Stimulated activated CD4-positive, alpha-beta T cell treated with anti-CD3 and anti-CD28 coated beads, Interleukin-12 subunit alpha, Interleukin-12 subunit beta, amount 100 ng/mL, for 48 hours (primary cell): Measurements from ENCODE around the gene M1AP.

ENCODE experiments used
- DNase-seq, 3 donors: peaks; one replicate each; pipeline ENCODE4 v3.0.0-alpha.2; 2020; ENCODE audit warnings: low read depth in 2 of 3, low spot score in 1 of 3

Gene M1AP

DNA sequence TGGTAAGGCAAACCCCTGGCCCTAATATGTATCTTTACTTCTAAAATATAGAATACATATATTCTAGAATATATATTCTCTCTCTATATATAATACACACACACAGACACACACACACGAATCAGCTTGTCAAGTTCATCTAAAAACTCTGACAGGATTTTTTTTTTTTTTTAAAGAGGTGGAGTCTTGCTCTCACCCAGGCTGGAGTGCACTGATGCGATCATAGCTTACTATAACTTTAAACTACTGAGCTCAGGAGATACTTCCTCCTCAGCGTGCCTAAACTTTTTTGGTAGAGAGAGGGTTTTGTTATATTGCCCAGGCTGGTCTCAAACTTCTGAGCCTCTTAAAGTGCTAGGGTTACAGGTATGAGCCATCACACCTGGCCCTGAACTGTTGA is 48.5 kb downstream of the M1AP start:
- DNase-seq: no peak

DNA sequence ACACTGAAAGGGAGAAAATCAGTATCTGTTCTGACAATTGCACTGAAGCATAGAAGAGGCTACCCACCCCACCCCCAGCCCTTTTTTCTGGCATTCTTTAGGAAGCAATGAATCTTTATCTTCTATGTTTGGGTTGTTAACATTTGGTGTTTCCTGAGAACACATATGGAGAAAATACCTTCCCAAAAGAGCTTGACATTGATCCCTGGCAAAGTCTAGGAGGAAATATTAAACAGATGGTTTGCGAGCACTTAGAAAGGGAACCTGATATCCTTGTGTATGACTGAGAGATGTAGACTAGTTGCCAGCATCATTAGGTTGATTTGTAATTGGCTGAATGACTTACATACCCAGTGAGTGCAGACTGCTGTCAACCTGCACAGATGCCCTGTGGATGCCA is 50.7 kb downstream of the M1AP start:
- no peak for DNase-seq

DNA sequence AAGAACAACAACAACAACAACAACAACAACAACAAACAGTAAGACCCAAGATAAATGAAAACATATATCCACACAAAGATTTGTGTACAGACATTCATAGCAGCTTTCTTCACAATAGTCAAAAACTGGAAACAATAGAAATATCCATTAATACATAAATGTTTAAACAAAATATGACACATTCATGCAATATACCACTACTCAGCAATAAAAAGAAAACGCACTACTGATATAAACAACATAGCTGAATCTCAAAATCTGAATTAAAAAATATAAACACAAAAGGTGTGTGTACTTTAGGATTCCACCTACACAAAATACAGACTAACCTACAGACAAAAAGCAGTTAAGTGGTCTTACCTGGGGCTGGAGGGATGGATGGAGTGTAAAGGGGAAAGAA is 51.5 kb downstream of the M1AP start:
- DNase-seq: no peak

DNA sequence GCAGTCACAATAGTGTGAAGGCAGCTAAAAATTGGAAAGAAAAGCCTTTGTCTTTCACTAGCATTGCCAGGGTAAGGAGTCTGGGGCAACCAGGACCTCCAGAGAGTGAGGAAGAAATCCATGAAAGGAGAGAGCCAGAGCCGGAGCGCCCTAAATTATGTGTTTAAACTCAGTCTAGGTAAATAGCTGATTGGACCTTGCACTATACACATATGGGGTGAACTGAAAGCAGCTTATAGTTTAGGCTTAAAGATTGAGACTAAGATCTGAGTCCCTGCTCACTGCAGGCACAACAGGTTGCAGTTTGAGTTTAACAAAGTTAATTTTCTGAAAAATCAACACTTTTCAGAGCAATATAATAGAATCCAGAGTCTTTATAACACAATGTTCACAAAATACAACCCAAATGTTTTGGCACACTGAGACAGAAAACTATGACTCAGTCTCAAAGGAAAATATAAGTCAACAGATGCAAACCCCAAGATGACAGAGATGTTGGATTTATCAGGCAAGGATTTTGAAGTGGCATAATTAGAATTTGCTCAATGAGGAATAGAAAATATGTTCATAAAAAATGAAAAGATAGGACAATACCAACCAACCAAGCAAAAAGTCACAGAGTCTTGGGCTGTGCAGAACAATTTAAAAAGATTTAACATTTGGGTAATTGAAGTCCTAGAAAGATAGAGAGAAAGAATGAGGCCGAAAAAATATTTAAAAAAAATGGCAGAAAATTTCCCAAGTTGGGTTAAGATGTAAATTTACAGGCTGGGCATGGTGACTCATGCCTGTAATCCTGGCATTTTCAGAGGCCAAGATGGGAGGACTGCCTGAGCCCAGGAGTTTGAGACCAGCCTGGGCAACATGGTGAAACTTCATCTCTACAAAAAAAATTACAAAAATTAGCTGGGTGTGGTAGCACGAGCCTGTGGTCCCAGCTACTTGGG is 54.0 kb downstream of the M1AP start:
- DNase-seq: no peak

DNA sequence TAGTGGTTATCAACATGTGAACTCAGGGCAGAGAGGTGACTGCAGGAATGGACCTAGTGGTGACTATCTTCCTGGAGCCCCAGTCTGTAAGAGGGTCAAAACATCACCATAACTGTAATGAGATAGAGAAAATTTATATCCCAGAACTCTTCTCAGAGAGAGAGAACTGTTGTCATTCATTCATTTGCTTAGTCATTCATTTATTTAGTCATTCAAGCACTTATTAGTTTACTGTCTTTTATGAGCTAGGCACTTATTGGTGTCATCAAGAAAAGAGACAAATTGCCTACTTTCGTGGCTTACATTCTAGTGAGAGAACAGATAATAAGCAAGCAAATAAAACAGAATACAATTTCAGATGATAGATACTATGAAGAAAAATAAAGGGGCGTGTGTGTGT is 59.5 kb downstream of the M1AP start:
- DNase-seq: no peak

DNA sequence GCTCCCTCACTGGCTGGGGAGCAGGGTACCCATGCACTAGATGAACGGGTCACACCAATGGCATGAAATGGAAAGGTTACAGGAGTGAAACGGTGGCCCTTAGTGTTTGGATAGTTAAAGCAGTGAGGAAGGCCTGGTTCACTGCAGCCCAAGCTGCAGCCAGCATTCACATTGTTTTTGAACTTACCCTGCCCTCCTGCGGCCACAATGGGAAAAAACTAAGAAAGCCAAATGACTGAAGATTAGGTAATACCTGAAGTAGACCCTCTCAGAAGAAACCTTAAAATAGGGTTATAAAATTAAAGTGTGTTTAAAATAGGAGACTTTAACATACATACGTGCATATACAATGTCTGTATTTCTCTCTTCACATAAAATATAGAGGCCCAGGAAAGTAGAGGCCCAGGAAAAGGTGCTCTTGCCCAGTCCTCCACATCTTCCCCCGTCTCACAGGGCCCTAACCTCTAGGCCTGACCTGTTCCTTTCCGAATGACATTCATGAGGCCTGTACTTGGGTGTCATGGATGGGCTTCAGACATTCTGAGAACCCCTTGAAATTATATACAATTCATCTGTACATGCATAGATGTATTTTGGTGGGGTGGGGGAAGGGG is 60.4 kb downstream of the M1AP start:
- DNase-seq: peak; percentile 16 to 59 (median 27)

DNA sequence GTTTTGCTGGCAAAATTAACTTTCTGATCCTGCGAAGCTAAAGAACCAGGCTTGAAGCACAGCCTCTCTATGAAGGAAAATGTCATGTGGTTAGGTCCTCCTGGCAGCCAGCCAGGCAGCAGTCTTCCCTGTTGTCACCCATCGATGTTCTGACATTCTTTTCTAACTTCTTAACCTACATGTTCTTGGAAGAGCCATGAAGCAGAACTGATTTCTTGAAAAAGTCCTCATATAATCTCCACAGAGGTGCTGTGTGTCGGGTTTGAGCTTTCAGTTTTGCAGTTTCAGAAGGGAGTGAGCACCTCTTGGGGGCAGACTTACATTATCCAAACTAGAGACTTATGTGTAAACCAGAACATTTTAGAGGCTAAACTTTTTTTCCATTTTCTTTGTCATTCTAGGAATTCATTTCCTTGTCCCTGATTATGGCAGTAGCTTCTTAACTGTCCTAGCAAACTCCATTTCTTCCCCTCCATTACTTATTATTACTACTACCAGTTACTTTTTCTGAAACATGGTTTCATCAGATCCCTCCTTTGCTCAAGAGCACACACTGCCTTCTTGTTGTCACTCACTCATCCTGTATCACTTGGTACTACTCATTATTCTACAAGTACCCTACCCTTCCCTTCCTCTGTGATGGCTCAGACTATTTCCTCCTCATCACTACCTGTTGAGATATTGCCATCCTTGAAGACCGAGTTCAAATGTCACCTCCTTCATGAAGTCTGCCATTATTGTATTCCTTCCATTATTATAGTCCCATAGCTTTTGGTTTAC is 62.5 kb downstream of the M1AP start:
- no peak for DNase-seq

DNA sequence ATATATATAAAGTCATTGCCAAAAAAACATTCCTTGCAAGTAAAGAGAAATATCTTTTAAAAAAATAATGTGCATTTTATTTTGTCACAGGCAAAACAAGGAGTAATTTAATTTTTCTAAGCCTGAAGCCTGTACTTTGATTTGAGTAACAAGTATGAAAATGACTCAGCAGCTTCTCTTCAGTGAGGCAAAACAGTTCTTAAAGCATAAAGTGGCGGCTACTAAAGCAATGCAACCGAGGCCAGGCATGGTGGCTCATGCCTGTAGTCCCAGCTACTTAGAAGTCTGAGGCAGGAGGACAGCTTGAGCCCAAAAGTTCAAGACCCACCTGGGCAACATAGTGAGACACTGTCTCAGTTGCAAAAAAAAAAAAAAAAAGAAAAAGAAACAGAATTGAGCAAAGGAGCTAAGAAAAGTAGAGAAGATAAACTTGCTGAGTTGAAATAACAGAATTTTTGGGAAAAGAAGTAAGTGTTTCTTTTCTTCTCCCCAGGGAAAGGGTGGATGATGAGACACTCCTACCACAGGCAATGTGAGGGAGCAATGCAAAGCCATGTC is 64.0 kb downstream of the M1AP start:
- peak in 1 of 3 donors; percentile 16 for DNase-seq

DNA sequence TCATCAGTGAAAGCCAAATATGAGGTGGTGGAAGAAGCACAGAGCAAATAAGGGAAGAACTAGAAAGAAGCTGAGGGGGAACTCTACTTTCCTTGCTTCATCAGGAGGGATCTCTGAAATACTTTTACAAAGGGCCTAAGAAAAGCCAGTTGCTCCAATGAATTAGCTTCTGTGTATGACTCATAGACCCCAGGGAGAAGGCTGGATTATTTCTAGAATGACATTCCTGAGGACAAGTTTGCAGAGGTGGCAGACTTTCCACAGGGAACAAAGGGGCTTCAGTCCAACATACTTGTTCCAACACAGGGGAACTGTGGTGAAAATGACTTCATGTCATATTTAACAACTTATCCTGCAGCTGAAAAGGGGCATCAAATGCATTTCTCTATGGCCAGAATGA is 64.6 kb downstream of the M1AP start:
- no peak for DNase-seq

DNA sequence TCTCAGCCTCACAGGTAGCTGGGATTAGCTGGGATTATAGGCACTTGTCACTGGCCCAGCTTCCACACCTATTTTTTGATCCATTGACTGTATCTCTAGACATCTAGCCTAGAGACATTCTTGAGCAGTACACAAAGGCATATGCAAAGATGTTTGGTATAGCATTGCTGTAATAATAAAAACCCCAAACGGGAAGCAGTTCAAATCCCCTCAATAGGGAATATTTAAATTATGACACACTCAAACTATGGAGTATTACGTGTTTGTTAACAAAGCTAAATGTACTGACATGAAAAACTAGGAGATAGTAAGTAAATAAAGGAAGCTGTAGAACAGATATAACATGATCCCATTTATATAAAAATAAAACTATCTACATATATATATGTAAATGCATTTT is 65.9 kb downstream of the M1AP start:
- no peak for DNase-seq

DNA sequence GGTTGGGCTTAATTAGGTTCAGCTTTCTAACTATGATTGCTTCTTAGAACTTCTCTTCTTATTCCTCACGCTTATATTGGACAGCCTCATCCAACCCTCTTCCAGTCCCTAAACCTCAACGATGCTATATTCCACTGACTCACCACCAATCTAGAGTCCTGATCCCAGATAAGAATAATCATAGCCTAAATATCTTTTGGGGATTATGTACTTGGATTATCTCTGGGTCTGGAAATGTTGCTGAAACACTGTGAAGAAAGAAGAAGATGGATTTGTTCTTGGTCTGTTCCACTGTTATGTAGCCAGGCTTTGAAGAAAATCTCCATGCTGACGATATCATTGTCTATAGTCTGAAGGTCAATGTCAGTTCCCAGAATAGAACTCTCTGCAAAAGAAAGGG is 66.7 kb downstream of the M1AP start:
- DNase-seq: no peak

DNA sequence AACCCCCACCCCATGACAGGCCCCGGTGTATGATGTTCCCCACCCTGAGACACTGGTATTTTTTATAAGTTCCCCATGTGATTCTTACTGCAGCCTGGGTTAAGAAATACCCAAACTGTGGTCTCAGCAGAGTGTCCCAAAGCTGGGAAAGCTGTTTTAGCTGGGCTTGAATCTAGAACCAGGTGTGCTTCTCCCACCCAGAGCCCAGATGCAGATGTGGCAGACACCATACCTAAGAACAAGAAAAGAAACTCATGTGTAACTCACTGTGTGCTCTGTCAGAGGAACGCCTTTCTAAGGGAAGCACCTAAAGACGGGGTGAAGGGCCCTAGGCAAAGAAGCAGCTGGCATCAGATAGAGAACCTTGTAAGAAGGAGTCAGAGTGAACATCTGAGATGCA is 69.7 kb downstream of the M1AP start:
- no peak for DNase-seq

DNA sequence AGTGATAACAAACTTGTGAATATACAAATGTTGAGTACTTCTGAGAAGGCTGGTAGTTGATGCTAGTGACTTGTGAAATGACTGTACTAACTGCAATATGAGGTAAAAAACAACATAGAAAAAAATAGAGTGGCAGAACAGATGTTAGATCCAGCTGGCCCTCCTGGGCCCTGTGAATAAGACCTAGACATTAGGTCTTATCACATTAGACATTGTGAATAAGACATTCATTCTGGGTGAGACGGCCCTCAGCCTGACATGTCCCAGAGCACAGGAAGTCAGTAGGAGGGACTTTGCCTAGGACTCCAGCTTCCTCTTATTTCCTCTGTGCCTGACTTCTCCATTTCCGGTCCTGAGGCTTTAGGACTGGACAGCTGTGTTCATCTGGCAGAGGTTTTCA is 70.7 kb downstream of the M1AP start:
- no peak for DNase-seq

DNA sequence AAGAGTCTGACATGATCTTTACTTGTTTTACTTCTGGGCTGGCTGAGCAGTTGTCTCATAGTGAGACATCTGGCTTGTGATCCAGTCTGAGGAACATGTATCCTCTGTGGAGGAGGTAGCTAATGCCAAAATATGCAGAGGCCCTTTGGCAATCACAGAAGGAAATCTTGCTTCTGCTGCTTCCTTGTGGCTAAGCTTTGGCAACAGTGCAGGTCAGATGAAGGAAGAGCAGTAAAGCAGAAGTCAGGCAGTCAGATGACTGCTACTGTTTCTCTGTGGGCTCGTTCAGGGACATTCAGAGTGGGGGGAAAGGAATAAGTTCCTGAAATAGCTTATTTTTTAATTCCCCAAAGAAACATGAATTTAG is 71.3 kb downstream of the M1AP start:
- no peak for DNase-seq

DNA sequence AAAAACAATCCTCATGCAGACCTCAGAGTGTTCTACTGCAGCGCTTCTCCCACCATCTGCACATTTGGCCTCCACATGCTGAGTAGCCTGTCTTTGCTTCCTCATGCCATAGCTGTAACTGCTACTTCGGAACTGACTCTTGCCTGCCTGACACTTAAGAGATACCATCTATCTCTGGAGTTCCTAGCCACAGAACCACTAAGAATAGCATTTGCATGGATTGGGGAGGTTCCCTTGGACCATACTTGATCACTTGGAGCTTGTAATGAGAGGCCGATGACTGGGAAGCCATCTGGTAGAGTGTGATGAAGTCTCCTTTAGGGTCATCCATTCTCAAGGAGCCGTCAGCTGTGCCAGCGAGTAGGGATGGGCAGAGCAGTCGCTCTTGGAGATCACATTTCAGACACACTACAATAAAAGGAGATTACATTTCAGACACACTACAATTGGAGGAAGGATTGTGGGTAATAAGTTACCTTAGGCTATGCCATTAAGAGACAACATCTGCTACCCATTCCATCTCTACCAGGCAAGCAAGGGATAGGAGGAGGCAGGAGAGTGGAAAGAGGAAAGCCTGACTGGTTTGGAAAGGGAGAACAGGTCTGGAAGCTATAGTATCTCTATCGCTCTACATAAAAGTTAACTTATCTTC is 71.8 kb downstream of the M1AP start:
- no peak for DNase-seq

DNA sequence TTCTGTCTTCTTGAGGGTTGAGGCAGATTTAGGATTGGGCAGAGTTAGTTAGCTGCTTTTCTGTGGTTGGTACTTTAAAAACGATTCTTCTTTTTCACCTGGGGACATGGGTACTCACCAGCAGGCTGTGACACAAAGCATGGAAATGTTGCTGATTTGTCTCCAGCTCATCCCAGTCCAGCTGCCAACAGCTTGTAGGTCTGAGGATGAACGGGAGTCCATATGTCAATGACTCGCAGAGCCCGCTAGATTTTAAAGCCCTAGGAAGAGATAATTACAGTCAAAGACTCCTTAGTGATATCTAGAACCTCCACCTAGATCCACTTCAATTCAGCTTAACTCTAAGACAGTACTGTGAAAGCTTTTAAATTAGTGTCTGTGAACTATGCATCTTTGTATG is 72.8 kb downstream of the M1AP start:
- no peak for DNase-seq

DNA sequence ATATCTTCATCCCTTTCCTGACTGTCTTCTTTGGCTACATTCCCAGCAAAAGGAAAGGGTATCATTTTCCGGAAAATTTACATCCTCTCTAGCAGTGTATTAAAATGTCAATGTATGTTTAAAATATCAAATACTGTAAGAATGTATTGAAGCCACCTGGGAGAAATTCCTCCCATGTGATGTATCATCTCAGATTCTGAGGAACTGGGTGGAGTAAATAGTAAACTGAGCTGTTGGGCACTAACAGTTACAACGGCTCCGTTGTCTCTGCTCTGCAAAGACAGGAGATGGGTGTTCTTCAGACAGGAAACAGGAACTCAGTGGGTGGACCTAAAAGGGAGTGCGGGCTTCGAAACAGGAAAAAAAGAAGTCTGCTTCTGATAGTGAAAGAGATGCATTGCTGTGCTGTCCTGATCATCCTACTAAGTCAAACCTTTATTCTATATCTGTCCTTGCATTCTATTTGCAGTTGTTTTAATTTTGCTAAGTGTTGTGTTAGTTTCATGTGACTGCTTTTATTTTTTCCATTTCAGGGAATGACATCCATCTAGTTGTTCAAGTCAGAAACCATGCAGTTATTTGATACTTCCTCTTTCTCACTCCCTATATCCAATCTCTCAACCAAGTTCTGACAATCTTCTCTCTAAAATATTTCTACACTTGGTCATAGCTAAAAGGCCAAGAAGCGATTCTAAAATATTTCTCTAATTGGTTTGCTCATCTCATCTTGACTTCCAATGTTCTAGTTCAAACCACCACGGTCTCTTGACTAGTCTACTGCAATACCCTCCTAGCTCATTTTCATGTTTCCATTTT is 74.2 kb downstream of the M1AP start:
- peak in 1 of 3 donors; percentile 33 for DNase-seq

DNA sequence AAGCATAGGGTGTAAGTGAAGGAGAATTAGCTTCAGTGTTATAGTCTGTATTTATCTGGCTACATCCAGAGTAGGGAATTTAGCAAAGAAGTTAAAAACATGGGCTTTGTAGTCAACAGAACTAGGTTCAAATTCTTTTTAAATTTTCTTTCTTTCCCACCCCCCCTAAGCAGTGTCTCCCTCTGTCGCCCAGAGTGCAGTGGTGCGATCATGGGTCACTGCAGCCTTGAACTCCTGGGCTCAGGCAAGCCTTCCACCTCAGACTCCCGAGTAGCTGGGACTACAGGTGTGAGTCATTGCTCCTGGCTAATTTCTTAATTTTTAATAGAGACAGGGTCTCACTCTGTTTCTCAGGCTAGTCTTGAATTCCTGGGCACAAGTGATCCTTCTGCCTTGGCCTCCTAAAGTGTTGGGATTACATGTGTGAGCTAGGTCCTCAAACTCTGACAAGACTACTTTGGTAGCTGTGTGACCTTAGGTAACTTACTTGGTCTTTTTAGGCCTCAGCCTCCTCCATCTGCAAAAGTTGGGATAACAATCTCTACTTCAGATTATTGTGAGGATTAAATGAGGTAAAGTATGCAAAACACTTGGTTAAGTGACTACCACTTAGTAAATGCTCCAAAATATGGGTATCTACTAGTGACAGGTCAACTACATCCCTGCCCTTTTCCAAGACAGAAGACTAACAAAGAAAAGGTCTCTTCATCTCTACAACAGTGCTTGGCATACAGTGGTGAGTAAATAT is 75.8 kb downstream of the M1AP start:
- no peak for DNase-seq

DNA sequence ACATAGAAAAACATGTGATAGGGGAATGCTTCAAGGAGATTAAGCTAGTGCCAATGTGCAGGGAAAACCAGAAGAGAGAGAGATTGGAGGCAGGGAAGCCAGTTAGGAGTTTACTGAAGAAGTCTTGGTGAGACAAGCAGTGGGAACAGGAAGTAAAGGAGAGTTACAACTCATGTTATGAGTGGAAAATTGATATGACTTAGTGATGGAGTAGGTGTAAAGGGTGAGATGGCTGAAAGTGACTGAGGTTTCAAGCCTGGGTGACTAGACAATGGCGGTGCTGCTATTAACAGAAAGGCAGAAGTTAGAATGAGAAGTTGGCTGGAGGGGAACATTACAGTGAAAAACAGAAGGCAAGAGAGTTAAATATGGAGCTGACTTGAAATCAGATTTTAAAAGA is 77.1 kb downstream of the M1AP start:
- DNase-seq: no peak

DNA sequence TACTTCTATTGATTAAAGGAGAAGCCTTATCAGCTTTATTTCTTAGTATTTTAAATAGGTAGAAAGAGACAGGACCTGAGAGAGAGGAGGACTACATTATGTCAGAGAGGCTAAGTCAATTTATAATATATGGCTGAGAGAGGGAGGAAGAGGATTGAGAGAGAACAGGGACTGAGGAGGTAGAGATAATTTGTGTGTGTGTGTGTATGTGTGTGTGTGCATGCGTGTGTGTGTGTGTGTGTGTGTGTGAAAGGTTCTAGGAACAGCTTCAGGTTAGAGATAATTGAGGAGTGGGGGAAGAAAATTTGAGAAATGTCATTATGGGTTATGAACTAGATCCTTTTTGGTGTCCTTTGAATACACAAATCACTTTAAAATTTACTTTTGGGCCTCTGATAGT is 78.4 kb downstream of the M1AP start:
- DNase-seq: no peak
